HG02943 (cell line): Measurements from ENCODE around the gene ACADS.
"Not testable (repeated sequence)": the region's sequence is repeated elsewhere in the genome, so short reads cannot be mapped to it uniquely, and the experiment has no call there.

Source experiments
- ATAC-seq: cut with Tn5 transposase; IDR thresholded peaks from one replicate; pipeline ENCODE4 v1.9.1; 2021; ENCODE audit warnings: mild to moderate bottlenecking, low read depth, moderate library complexity; ENCODE audit not compliant: unreplicated experiment

ACADS gene

GRCh38 chr12:120724720-120725119 lies 906 bp upstream of the ACADS start:
- no peak for ATAC-seq

GRCh38 chr12:120725151-120725658 lies 421 bp upstream of the ACADS start:
- ATAC-seq, result peak; percentile 5

- ATAC-seq, result no peak
These were observed 826 bp downstream of the ACADS start for GRCh38 chr12:120726510-120726793.

GRCh38 chr12:120726961-120727360 lies 1.3 kb downstream of the ACADS start:
- ATAC-seq, result no peak

- not testable (repeated sequence) for ATAC-seq
These were observed 6.6 kb downstream of the ACADS start for GRCh38 chr12:120732198-120732597.

- ATAC-seq, result no peak
These were observed 7.9 kb downstream of the ACADS start for GRCh38 chr12:120733574-120733973.

GRCh38 chr12:120734210-120734609 lies 8.6 kb downstream of the ACADS start:
- no peak for ATAC-seq

- ATAC-seq, result no peak
These were observed 9.6 kb downstream of the ACADS start for GRCh38 chr12:120735181-120735580.

GRCh38 chr12:120736404-120737331 lies 11.0 kb downstream of the ACADS start:
- no peak for ATAC-seq

GRCh38 chr12:120737557-120738251 lies 12.1 kb downstream of the ACADS start:
- no peak for ATAC-seq

GRCh38 chr12:120738252-120739030 lies 12.8 kb downstream of the ACADS start:
- ATAC-seq, result no peak

GRCh38 chr12:120739031-120739762 lies 13.6 kb downstream of the ACADS start:
- ATAC-seq, result no peak

GRCh38 chr12:120739821-120740613 lies 14.4 kb downstream of the ACADS start:
- ATAC-seq, result no peak

- ATAC-seq, result no peak
These were observed 15.2 kb downstream of the ACADS start for GRCh38 chr12:120740871-120741270.

- ATAC-seq, result no peak
These were observed 16.1 kb downstream of the ACADS start for GRCh38 chr12:120741476-120742421.

- ATAC-seq, result no peak
These were observed 19.4 kb downstream of the ACADS start for GRCh38 chr12:120744922-120745493.

- ATAC-seq, result no peak
These were observed 22.6 kb downstream of the ACADS start for GRCh38 chr12:120748242-120748641.

GRCh38 chr12:120749256-120749655 lies 23.6 kb downstream of the ACADS start:
- no peak for ATAC-seq
